GM12891 (cell line): Measurements from ENCODE around the gene DTD1.

Experiments used
- POLR2A ChIP-seq: IDR thresholded peaks from 2 replicates; pipeline ENCODE4 v1.6.1; 2011; ENCODE audit warnings: low read depth, low read length, control low read depth
- POLR2AphosphoS5 ChIP-seq: IDR thresholded peaks from 2 replicates; pipeline ENCODE4 v1.6.1; 2011; ENCODE audit warnings: low read depth, low read length, control low read depth
- TAF1 ChIP-seq: IDR thresholded peaks from 2 replicates; pipeline ENCODE4 v1.6.1; 2011; ENCODE audit warnings: low read depth, low read length, control low read depth

- TF ChIP-seq POLR2AphosphoS5: no peak
- no peak for TF ChIP-seq TAF1
- TF ChIP-seq POLR2A: no peak
Observed at GRCh38 chr20:18614244-18614643, 26.4 kb downstream of the DTD1 start.
